SH-SY5Y (cell line): Measurements from ENCODE around the gene LLGL2.

Experiments
- GATA2 ChIP-seq: IDR thresholded peaks from 2 replicates; pipeline ENCODE4 v1.6.1; 2011; ENCODE audit warnings: mild to moderate bottlenecking, low read depth, low read length
- GATA3 ChIP-seq: IDR thresholded peaks from 2 replicates; pipeline ENCODE4 v1.6.1; 2011; ENCODE audit warnings: low read depth, mild to moderate bottlenecking, low read length, moderate library complexity

LLGL2 gene

GRCh38 chr17:75588596-75589011 lies 63.1 kb downstream of the LLGL2 start:
- TF ChIP-seq GATA2 (no peak), GATA3 (no peak)

- no peak for TF ChIP-seq GATA2
- no peak for TF ChIP-seq GATA3
Observed at GRCh38 chr17:75589012-75589918, 63.8 kb downstream of the LLGL2 start.

- TF ChIP-seq GATA2 (no peak), GATA3 (no peak)
Observed at GRCh38 chr17:75589919-75590303, 64.4 kb downstream of the LLGL2 start.

GRCh38 chr17:75590314-75590761 lies 64.8 kb downstream of the LLGL2 start:
- no peak for TF ChIP-seq GATA2
- TF ChIP-seq GATA3: no peak

GRCh38 chr17:75590849-75591721 lies 65.6 kb downstream of the LLGL2 start:
- TF ChIP-seq GATA2 (no peak), GATA3 (no peak)

- TF ChIP-seq GATA3: no peak
- no peak for TF ChIP-seq GATA2
Observed at GRCh38 chr17:75591722-75592302, 66.3 kb downstream of the LLGL2 start.

GRCh38 chr17:75592348-75593020 lies 67.0 kb downstream of the LLGL2 start:
- TF ChIP-seq GATA2: no peak
- no peak for TF ChIP-seq GATA3

GRCh38 chr17:75594499-75595283 lies 69.2 kb downstream of the LLGL2 start:
- TF ChIP-seq GATA3 (no peak), GATA2 (no peak)

GRCh38 chr17:75595284-75595919 lies 69.9 kb downstream of the LLGL2 start:
- TF ChIP-seq GATA3: no peak
- TF ChIP-seq GATA2: no peak

- TF ChIP-seq GATA2: no peak
- TF ChIP-seq GATA3: no peak
Observed at GRCh38 chr17:75595920-75596313, 70.4 kb downstream of the LLGL2 start.

- TF ChIP-seq GATA3 (no peak), GATA2 (no peak)
Observed at GRCh38 chr17:75596320-75597087, 71.0 kb downstream of the LLGL2 start.
